Lower leg skin (tissue), 3 donors: ENCODE measurements around the gene ATF6.

ENCODE experiments used
- CTCF ChIP-seq, 3 donors: fragments of 450-650 bp; IDR thresholded peaks; one replicate each; pipeline ENCODE4 v1.5.1; 2016; ENCODE audit warnings: antibody characterized with exemption in 3 of 3, mild to moderate bottlenecking in 3 of 3, moderate library complexity in 2 of 3
- POLR2A ChIP-seq, 2 donors: fragments of 450-650 bp; IDR thresholded peaks; one replicate each; pipeline ENCODE4 v1.6.1; 2016 to 2017; ENCODE audit warnings: antibody characterized with exemption in 2 of 2, mild to moderate bottlenecking in 1 of 2, moderate library complexity in 1 of 2

- TF ChIP-seq CTCF (IDR thresholded peaks at IDR 0.05), result no peak
- TF ChIP-seq POLR2A (IDR thresholded peaks at IDR 0.05), result no peak
These were observed 103.2 kb downstream of the ATF6 start for GRCh38 chr1:161869291-161869690.
